GM12872 (cell line): ENCODE data around the gene ATP8B3.

Source experiments
- CTCF ChIP-seq: IDR thresholded peaks from 3 replicates; pipeline ENCODE4 v1.5.1; 2011; ENCODE audit warnings: low read depth, mild to moderate bottlenecking, low read length, moderate library complexity; ENCODE audit not compliant: insufficient read depth

Gene ATP8B3

GRCh38 chr19:1769645-1769985 lies 42.5 kb downstream of the ATP8B3 start:
- TF ChIP-seq CTCF: no peak

- TF ChIP-seq CTCF: no peak
Measured at GRCh38 chr19:1768918-1769644, 43.0 kb downstream of the ATP8B3 start.

- peak; percentile 35; the same call in 2 of the 3 replicates for TF ChIP-seq CTCF
Measured at GRCh38 chr19:1768248-1768647, 43.8 kb downstream of the ATP8B3 start.

- TF ChIP-seq CTCF: peak; percentile 94
Measured at GRCh38 chr19:1767464-1767933, 44.6 kb downstream of the ATP8B3 start.

- no peak for TF ChIP-seq CTCF
Measured at GRCh38 chr19:1766800-1767352, 45.2 kb downstream of the ATP8B3 start.

GRCh38 chr19:1765904-1766799 lies 45.9 kb downstream of the ATP8B3 start:
- no peak for TF ChIP-seq CTCF

- no peak for TF ChIP-seq CTCF
Measured at GRCh38 chr19:1765232-1765903, 46.7 kb downstream of the ATP8B3 start.
